GM18502 (cell line): ENCODE data around the gene COQ8B.

Experiments used
- ATAC-seq: cut with Tn5 transposase; IDR thresholded peaks from one replicate; pipeline ENCODE4 v1.9.1; 2021; ENCODE audit warnings: mild to moderate bottlenecking; ENCODE audit not compliant: unreplicated experiment, poor library complexity

COQ8B gene

DNA sequence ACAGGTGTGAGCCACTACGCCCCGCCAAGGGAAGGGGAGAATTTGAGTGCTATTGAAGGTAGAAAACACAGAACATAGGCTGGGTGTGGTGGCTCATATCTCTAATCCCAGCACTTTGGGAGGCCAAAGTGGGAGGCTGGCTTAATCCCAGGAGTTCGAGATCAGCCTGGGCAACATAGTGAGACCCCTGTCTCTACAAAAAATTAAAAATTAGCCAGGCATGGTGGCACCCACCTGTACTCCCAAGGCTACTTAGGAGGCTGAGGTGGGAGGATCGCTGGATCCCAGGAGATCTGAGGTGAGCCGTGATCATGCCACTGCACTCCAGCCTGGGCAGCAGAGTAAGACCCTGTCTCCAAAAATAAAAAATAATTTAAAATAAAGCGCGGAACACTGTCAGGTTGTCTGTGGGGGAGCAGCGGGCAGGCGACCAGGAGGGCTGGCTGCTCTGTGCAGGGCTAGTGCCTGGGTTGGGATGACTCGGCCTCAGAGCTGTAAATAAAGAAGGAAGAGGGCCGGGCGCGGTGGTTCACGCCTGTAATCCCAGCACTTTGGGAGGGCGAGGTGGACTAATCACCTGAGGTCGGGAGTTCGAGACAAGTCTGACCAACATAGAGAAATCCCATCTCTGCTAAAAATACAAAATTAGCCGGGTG, 74.5 kb downstream of the COQ8B start:
- no peak for ATAC-seq
